ENCODE results near the gene FHIT.

Gene FHIT

DNA sequence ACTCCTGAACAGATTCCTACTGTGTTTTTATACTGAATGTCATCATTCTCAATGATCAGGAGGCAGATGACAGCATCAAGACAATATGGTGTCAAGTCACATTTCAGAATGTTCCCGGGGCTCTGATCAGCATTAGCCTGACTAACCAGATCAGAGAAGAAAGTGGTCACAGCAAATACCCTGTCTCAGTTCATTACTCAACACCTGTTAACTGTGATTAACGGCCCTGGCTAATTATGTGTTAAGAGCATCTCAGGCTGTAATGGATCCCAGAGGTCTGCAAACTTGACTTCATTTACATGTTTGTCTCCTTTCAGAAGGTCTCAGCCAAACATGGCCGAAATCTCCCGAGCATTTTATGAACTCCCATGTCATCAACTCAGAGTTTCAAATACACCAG is 833.7 kb downstream of the FHIT start:
- Histone ChIP-seq H3K4me3 (ENCODE audit: low read length) (no peak overlapping the region), H3K27ac (ENCODE audit: low read depth, low read length) (no peak overlapping the region), H3K27me3 (ENCODE audit: control insufficient read depth, insufficient read depth, low read length) (no peaks in the 10 kb centered on the region), H3K9ac (ENCODE audit: low read length) (no peak overlapping the region), H3K4me1 (ENCODE audit: control insufficient read depth, insufficient read depth, low read length) (no peaks in the 10 kb centered on the region), H3K36me3 (ENCODE audit: control insufficient read depth, insufficient read depth, low read length) (no peaks in the 10 kb centered on the region)

DNA sequence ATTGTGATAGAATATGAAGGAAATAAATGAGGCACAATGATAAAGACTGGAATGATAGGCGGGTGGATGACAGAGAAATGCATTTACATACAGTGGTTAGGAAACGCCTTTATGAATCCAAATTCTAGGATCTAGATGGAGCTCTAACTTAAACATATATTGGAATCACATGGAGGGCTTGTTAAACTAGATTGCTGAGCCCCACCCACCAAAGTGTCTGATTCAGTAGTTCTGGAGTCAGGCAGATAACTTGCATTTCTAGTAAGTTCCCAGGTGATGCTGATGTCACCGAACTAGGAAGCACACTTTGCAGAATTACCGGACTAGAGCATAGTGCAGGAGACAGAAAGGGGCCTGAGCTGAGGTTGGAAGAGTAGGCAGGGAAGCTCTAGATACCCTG is 837.2 kb downstream of the FHIT start:
- no peak overlapping the region for H3K4me3 ChIP-seq (ENCODE audit: low read length)
- H3K9ac ChIP-seq (ENCODE audit: low read length), result no peak overlapping the region
- H3K4me1 ChIP-seq (ENCODE audit: control insufficient read depth, insufficient read depth, low read length), result no peaks in the 10 kb centered on the region
- H3K27me3 ChIP-seq (ENCODE audit: control insufficient read depth, insufficient read depth, low read length), result no peaks in the 10 kb centered on the region
- H3K27ac ChIP-seq (ENCODE audit: low read depth, low read length), result no peak overlapping the region
- H3K36me3 ChIP-seq (ENCODE audit: control insufficient read depth, insufficient read depth, low read length), result no peaks in the 10 kb centered on the region

DNA sequence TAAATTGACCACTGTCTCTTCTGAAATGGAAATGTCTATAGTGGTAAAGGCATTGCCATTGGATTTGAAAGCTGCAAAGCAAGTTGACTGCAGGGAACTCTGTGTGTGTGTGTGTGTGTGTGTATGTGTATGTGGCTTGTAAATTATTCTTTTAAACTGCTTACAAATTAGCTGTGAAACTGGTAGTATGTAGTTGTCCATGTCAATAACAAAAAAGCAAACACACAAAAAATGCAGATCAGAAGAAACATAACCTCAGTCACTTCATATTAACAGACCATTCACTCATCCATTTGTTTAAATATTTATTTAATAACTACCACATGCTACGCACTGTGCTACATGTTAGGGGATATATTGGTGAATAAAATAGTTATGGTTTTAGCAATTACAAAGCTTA is 837.7 kb downstream of the FHIT start:
- no peak overlapping the region for H3K27ac ChIP-seq (ENCODE audit: low read depth, low read length)
- H3K9ac ChIP-seq (ENCODE audit: low read length), result no peak overlapping the region
- H3K4me1 ChIP-seq (ENCODE audit: control insufficient read depth, insufficient read depth, low read length), result no peaks in the 10 kb centered on the region
- H3K4me3 ChIP-seq (ENCODE audit: low read length), result no peak overlapping the region
- no peaks in the 10 kb centered on the region for H3K36me3 ChIP-seq (ENCODE audit: control insufficient read depth, insufficient read depth, low read length)
- no peaks in the 10 kb centered on the region for H3K27me3 ChIP-seq (ENCODE audit: control insufficient read depth, insufficient read depth, low read length)

DNA sequence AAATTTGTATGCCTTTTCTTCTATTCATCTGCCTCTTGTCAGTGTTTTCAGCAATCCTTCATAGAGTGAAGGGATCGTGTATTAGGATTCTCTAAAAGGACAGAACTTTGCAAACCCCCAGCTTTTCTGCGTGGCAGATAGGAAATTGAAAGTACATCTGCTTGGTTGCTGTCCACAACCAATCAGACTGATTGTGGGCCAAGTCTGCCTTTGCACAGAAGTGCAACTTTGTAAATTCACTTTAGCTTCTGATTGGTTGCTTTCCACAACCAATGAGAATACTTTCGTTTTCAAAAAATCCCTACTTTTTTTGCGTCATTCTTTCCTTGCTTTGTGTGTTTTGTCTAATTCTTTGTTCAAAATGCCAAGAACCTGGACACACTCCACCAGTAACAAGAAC is 847.4 kb downstream of the FHIT start:
- no peaks in the 10 kb centered on the region for H3K36me3 ChIP-seq (ENCODE audit: control insufficient read depth, insufficient read depth, low read length)
- H3K27ac ChIP-seq (ENCODE audit: low read depth, low read length), result no peak overlapping the region
- H3K4me1 ChIP-seq (ENCODE audit: control insufficient read depth, insufficient read depth, low read length), result no peaks in the 10 kb centered on the region
- H3K4me3 ChIP-seq (ENCODE audit: low read length), result no peak overlapping the region
- H3K9ac ChIP-seq (ENCODE audit: low read length), result no peak overlapping the region
- no peaks in the 10 kb centered on the region for H3K27me3 ChIP-seq (ENCODE audit: control insufficient read depth, insufficient read depth, low read length)

DNA sequence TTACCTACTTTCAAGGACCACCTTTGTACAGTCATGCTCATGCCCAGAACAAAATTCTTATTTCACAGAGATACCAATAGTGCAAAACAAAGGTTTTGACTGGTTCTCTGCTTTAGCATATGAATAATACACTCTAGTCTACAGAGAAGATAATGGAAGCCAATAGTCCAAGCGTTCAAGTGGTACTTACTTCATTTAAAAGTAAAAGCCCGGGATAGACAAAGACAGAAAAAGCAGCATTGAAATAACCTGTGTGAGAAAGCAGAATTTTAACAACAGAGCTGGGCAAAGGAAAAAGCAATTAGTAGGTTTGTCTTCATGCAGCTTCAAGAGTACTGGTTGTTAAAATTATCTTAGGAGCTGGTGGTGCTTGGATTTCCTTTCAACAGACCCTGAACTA is 848.3 kb downstream of the FHIT start:
- H3K9ac ChIP-seq (ENCODE audit: low read length), result no peak overlapping the region
- no peaks in the 10 kb centered on the region for H3K27me3 ChIP-seq (ENCODE audit: control insufficient read depth, insufficient read depth, low read length)
- H3K27ac ChIP-seq (ENCODE audit: low read depth, low read length), result no peak overlapping the region
- H3K4me3 ChIP-seq (ENCODE audit: low read length), result no peak overlapping the region
- H3K36me3 ChIP-seq (ENCODE audit: control insufficient read depth, insufficient read depth, low read length), result no peaks in the 10 kb centered on the region
- no peaks in the 10 kb centered on the region for H3K4me1 ChIP-seq (ENCODE audit: control insufficient read depth, insufficient read depth, low read length)

DNA sequence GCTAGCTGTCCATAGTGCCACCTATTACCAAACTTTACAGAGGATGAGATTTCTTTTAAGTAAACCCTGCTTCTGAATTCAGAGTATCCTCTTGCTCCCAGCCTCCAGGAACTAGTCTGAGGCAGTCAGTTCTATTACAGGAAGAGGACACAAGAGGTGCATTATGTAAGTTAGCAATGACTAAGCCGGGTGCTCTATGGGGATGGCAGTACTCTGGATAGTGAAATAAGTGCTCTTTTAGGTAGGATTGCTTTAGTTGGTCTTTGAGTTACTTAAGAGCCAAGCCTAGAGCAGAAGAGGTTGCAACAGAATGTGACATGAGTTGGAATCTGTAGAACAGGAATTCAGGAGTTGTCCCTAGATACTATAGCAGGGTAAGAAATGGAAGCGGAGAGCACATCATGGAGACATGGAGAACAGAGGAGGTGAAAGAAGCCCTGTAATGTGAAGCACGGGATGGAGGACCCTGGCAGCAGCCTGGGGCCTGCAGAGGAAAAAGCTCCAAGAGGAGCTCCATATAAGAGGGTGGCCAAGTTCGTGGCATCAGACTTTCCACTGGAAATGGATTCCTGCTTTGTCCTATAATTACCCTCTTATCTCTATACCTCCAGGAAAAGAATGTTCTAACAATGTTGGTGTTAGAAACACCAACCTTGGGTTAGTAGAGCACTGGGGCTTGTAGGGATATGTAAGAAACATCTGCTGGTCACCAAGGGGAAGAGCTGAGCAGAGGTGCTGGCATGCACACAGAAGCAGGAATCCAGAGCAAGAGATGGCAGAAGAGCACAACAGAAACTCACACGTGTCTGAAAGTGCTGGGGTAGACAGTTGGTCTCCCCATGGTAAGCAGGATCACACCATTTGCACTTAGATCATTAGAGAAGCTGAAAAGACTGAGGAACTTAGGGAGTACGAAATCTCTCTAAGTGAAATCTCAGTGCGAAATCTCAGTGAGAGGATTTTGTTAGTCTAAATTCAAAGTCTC is 851.1 kb downstream of the FHIT start:
- Histone ChIP-seq H3K9ac (ENCODE audit: low read length) (no peak overlapping the region), H3K4me1 (ENCODE audit: control insufficient read depth, insufficient read depth, low read length) (no peaks in the 10 kb centered on the region), H3K27ac (ENCODE audit: low read depth, low read length) (no peak overlapping the region), H3K27me3 (ENCODE audit: control insufficient read depth, insufficient read depth, low read length) (no peaks in the 10 kb centered on the region), H3K4me3 (ENCODE audit: low read length) (no peak overlapping the region), H3K36me3 (ENCODE audit: control insufficient read depth, insufficient read depth, low read length) (no peaks in the 10 kb centered on the region)

DNA sequence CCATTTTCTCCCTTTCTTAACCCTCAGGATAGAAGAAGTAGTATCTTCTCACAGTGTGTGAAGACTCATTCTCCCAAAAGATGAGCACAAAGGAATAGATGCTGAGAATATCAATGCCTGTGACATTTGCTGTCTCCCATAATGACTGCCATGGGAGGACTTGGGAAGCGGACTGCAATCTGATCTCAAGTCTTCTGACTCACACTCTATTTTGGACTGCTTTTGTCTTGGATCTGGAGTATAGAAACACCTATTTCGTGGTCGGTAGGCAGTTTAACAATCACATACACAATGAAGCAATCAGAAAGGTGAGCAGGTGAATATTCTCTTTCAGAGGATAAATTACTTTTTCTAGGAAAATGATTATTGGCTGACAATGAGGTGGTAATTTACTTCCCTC is 852.0 kb downstream of the FHIT start:
- no peak overlapping the region for H3K27ac ChIP-seq (ENCODE audit: low read depth, low read length)
- H3K4me3 ChIP-seq (ENCODE audit: low read length), result no peak overlapping the region
- no peaks in the 10 kb centered on the region for H3K27me3 ChIP-seq (ENCODE audit: control insufficient read depth, insufficient read depth, low read length)
- no peaks in the 10 kb centered on the region for H3K36me3 ChIP-seq (ENCODE audit: control insufficient read depth, insufficient read depth, low read length)
- H3K4me1 ChIP-seq (ENCODE audit: control insufficient read depth, insufficient read depth, low read length), result no peaks in the 10 kb centered on the region
- no peak overlapping the region for H3K9ac ChIP-seq (ENCODE audit: low read length)

DNA sequence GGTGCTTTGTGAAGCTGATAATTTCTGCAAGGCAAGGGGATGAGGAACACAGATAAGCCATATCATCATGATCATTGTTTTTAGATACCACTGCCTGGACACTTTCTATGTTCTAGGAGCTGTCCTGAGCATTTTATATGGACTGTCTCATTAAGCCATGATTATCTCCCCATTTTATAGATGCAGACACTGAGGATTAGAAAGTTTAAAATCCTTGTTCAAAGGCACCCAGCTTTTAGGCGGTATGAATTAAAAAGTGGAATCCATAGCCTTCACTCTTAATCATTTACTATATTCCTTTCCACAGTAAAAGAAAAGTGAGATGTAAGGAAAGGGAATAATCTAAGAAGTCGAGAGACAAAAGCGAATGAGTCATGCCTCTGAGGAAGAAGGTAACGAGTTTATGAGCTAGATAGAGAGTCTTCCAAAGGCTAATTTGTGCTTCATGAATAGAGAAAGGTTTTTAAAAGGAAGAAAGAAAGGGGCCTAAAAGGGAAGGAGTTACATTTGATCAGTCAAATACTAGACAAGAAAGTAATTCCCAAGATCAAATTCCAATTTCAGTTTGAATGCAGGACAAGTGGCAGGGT is 856.0 kb downstream of the FHIT start:
- Histone ChIP-seq H3K9ac (ENCODE audit: low read length) (no peak overlapping the region), H3K4me1 (ENCODE audit: control insufficient read depth, insufficient read depth, low read length) (no peaks in the 10 kb centered on the region), H3K36me3 (ENCODE audit: control insufficient read depth, insufficient read depth, low read length) (no peaks in the 10 kb centered on the region), H3K27me3 (ENCODE audit: control insufficient read depth, insufficient read depth, low read length) (no peaks in the 10 kb centered on the region), H3K27ac (ENCODE audit: low read depth, low read length) (no peak overlapping the region), H3K4me3 (ENCODE audit: low read length) (no peak overlapping the region)

DNA sequence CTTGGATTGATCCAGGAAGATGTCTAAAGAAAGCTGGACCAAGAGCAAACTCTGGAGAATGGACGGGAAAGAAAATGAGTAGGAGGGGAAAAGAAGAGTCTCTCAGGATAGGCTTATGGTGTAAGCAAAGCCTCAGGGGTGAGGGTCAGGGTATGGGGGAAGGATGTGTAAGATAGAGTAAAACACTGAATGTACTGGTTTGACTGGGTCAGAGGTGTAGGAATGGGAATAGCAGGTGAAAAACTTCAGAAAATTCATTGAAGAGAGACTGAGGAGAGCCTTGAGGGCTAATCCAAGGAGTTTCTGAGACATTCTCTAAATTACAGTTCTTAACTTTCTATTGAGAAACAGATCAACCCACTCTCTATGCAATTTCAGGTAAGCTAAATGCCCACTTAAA is 857.3 kb downstream of the FHIT start:
- Histone ChIP-seq H3K27ac (ENCODE audit: low read depth, low read length) (no peak overlapping the region), H3K27me3 (ENCODE audit: control insufficient read depth, insufficient read depth, low read length) (no peaks in the 10 kb centered on the region), H3K4me3 (ENCODE audit: low read length) (no peak overlapping the region), H3K4me1 (ENCODE audit: control insufficient read depth, insufficient read depth, low read length) (no peaks in the 10 kb centered on the region), H3K36me3 (ENCODE audit: control insufficient read depth, insufficient read depth, low read length) (no peaks in the 10 kb centered on the region), H3K9ac (ENCODE audit: low read length) (no peak overlapping the region)

DNA sequence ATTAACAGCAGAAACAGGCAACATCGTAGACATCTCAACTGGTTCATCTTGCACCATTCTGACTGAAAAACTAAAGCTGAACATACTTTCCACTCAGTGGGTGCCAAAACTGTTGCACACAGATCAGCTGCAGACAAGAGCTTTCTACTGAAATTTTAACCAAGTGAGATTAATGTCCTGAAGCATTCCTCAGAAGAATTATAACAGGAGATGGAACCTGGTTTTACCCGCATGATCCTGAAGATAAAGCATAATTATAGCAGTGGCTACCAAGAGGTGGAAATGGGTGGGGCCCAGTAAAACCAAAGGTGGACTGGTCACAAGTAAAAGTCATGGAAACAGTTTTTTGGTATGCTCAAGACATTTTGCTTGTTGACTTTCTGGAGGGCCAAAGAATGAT is 858.8 kb downstream of the FHIT start:
- Histone ChIP-seq H3K4me3 (ENCODE audit: low read length) (no peak overlapping the region), H3K9ac (ENCODE audit: low read length) (no peak overlapping the region), H3K36me3 (ENCODE audit: control insufficient read depth, insufficient read depth, low read length) (no peaks in the 10 kb centered on the region), H3K27me3 (ENCODE audit: control insufficient read depth, insufficient read depth, low read length) (no peaks in the 10 kb centered on the region), H3K27ac (ENCODE audit: low read depth, low read length) (no peak overlapping the region), H3K4me1 (ENCODE audit: control insufficient read depth, insufficient read depth, low read length) (no peaks in the 10 kb centered on the region)

DNA sequence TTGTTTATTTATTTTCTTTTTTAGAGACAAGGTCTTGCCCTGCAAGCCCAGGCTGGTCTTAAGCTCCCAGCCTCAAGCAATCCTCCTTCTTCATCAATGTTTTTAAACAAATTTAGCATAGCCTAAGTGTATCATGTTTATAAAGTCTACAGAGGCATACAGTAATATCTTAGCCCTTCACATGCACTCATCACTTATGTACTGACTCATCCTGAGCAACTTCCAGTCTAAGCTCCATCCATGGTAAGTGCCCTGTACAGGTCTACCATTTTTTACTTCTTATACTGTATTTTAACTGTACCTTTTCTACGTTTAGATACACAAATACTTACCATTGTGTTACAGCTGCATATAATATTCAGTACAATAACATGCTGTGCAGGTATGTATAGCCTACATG is 860.0 kb downstream of the FHIT start:
- H3K4me3 ChIP-seq (ENCODE audit: low read length), result no peak overlapping the region
- no peaks in the 10 kb centered on the region for H3K27me3 ChIP-seq (ENCODE audit: control insufficient read depth, insufficient read depth, low read length)
- H3K36me3 ChIP-seq (ENCODE audit: control insufficient read depth, insufficient read depth, low read length), result no peaks in the 10 kb centered on the region
- no peaks in the 10 kb centered on the region for H3K4me1 ChIP-seq (ENCODE audit: control insufficient read depth, insufficient read depth, low read length)
- no peak overlapping the region for H3K27ac ChIP-seq (ENCODE audit: low read depth, low read length)
- no peak overlapping the region for H3K9ac ChIP-seq (ENCODE audit: low read length)

DNA sequence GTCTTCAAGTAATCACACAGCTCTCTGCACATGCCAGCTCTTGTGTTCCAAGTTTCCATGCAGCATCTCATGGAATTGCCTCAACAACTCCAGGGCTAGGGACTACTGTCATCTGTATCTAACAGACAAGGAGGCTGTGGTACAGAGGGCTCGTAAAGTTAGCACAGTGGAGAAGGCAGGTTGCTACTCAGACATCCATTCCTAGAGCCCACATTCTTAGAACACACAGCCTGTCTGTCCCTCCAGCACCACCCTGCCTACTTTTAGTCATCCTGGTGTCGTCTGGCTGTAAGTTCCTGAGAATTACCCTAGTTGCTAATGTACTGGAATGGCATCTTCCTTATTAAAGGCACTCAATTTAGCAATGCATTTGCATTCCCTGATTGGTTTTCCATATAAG is 862.5 kb downstream of the FHIT start:
- Histone ChIP-seq H3K9ac (ENCODE audit: low read length) (no peak overlapping the region), H3K36me3 (ENCODE audit: control insufficient read depth, insufficient read depth, low read length) (no peaks in the 10 kb centered on the region), H3K4me1 (ENCODE audit: control insufficient read depth, insufficient read depth, low read length) (no peaks in the 10 kb centered on the region)

DNA sequence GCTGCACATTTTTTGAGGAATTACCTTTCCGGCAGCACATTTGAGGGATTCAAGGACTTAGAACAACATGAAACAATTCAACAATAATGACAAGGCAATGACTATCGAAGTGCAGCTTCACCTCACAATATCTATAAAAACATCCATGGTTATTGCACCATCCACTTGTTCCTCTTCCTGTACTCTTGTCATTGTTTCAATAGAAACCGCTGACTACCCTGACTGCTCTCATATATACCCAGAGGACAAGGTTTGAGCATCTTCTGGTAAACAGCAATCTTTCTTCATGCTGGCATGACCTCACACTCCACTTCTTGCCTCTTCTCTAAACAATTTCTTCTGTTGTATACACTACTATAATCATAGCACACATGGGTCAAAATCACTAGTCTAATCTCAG is 864.9 kb downstream of the FHIT start:
- Histone ChIP-seq H3K4me1 (ENCODE audit: control insufficient read depth, insufficient read depth, low read length) (no peaks in the 10 kb centered on the region), H3K36me3 (ENCODE audit: control insufficient read depth, insufficient read depth, low read length) (no peaks in the 10 kb centered on the region), H3K9ac (ENCODE audit: low read length) (no peak overlapping the region), H3K27ac (ENCODE audit: low read depth, low read length) (no peak overlapping the region), H3K4me3 (ENCODE audit: low read length) (no peak overlapping the region), H3K27me3 (ENCODE audit: control insufficient read depth, insufficient read depth, low read length) (no peaks in the 10 kb centered on the region)

More for the DNA sequence above, 862.5 kb downstream of the FHIT start:
- Histone ChIP-seq H3K27ac (ENCODE audit: low read depth, low read length) (no peak overlapping the region), H3K27me3 (ENCODE audit: control insufficient read depth, insufficient read depth, low read length) (no peaks in the 10 kb centered on the region), H3K4me3 (ENCODE audit: low read length) (no peak overlapping the region)

Data from rectal smooth muscle tissue (tissue), 1 donor.